ENCODE results near the gene FAM217A. TPM values are rescaled to one million over a fixed set of nuclear protein-coding genes. Genes with fewer than 3 reads are reported as not detected.

Gene FAM217A
- total and polyA plus RNA-seq, 3 donors from 2014 or later, result 13.0 to 35.3 (median 30.6) TPM

DNA sequence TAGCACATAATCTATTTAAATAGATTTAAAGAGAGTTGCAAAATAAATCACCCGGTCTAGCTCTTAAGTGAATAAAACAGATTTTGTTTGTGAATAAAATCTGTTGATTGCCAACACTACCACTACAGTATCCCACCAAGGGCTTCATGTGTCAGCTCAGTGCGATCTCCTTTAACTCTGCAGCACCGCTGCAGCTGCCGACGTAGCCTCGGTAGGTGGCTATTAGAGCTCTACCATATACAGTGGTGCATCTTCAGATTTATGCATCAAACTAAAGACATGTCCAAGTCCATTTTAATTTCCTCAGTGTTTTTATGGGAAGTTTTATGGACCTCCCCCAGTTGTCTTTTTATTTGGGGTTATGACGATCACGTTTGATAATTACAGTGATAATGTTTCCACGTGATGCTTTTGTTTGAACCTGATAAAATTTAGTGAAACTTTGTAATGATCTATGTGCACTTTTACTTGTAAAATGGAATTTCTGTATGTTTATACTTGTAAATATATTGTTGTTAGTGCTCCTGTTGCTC lies 29.7 kb upstream of the FAM217A start:
- no peak overlapping the region for H3K27ac ChIP-seq
- no peaks in the 10 kb centered on the region for H3K36me3 ChIP-seq (ENCODE audit: low read depth, missing control alignments)
- no peaks in the 10 kb centered on the region for H3K27me3 ChIP-seq
- no peak for TF ChIP-seq CTCF (IDR thresholded peaks at IDR 0.05)
- no peak for TF ChIP-seq POLR2A (IDR thresholded peaks at IDR 0.05)
- 75 to 79% methylated on average over 9 of the region's 9 CpGs for WGBS, 2 donors
- no peaks in the 10 kb centered on the region for H3K4me1 ChIP-seq
- intact Hi-C loops (cut with DNase I; ENCODE audit: low total_unique reads), result no loop called here
- no peak for DNase-seq
- H3K4me3 ChIP-seq, result no peak overlapping the region
- no peaks in the 10 kb centered on the region for H3K9me3 ChIP-seq

DNA sequence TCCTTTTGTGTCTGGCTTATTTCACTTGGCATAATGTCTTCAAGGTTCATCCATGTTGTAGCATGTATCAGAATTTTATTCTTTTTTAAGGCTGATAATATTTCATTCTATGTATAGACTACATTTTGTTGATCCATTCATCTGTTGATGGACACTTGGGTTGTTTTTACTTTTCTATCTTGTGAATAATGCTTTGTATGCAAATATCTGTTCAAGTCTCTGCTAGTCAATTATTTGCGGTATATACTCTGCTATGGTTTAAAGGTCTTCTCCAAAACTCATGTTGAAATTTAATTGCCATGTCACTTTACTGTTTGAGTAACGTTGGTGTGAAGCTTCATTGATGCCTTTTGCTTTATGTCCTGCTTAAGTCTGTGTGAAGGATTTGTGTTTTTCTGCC lies 28.9 kb upstream of the FAM217A start:
- no peak for DNase-seq
- H3K36me3 ChIP-seq (ENCODE audit: low read depth, missing control alignments), result no peaks in the 10 kb centered on the region
- intact Hi-C loops (cut with DNase I; ENCODE audit: low total_unique reads), result no loop called here
- no peak overlapping the region for H3K4me3 ChIP-seq
- no peaks in the 10 kb centered on the region for H3K27me3 ChIP-seq
- H3K27ac ChIP-seq, result no peak overlapping the region
- WGBS, 2 donors, result 90 to 94% methylated on average over 2 of the region's 2 CpGs
- H3K4me1 ChIP-seq, result no peaks in the 10 kb centered on the region
- TF ChIP-seq POLR2A (IDR thresholded peaks at IDR 0.05) (no peak), CTCF (IDR thresholded peaks at IDR 0.05) (no peak)
- H3K9me3 ChIP-seq, result no peaks in the 10 kb centered on the region

DNA sequence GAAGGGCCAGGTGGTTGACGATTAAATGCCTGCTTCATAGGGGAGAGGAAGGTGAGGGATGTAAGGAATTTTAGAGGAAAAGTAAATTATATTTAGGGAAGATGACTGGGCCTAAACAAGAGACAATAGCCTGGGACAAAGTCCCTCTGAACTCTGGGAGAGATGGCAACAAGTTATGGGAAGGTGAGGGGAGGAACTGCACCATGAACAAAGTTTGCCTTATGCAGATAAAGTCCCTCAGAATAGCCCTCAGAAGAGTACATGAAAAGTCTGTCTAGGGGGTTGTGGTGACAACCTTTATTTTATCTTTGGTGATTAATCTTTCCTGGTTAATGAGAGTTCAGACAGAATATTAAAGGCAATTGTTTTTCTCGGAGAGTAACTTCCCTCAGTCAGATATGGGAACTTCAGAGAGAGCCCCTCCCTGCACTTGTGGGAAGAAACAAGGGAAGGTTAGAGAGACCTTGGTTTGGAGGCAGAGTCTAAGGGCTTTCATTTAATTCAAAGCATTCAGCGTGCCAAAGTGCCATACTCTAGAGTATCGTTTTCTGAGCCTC lies 27.1 kb upstream of the FAM217A start:
- no peaks in the 10 kb centered on the region for H3K36me3 ChIP-seq (ENCODE audit: low read depth, missing control alignments)
- no peak overlapping the region for H3K4me3 ChIP-seq
- TF ChIP-seq POLR2A (IDR thresholded peaks at IDR 0.05) (no peak), CTCF (IDR thresholded peaks at IDR 0.05) (no peak)
- H3K9me3 ChIP-seq, result no peaks in the 10 kb centered on the region
- H3K27ac ChIP-seq, result no peak overlapping the region
- no peak for DNase-seq
- intact Hi-C loops (cut with DNase I; ENCODE audit: low total_unique reads), result no loop called here
- no peaks in the 10 kb centered on the region for H3K4me1 ChIP-seq
- WGBS, 2 donors, result 61 to 77% methylated on average over 4 of the region's 4 CpGs
- H3K27me3 ChIP-seq, result no peaks in the 10 kb centered on the region

GRCh38 chr6:4103929-4104328 lies 25.0 kb upstream of the FAM217A start:
- Histone ChIP-seq H3K4me1 (no peaks in the 10 kb centered on the region), H3K4me3 (no peak overlapping the region), H3K27me3 (no peaks in the 10 kb centered on the region), H3K27ac (no peak overlapping the region), H3K9me3 (no peaks in the 10 kb centered on the region), H3K36me3 (ENCODE audit: low read depth, missing control alignments) (no peaks in the 10 kb centered on the region)
- no peak for DNase-seq
- WGBS, 2 donors, result 92 to 98% methylated on average over 5 of the region's 5 CpGs
- TF ChIP-seq CTCF (IDR thresholded peaks at IDR 0.05) (no peak), POLR2A (IDR thresholded peaks at IDR 0.05) (no peak)
- intact Hi-C loops (cut with DNase I; ENCODE audit: low total_unique reads), result no loop called here

- 60 to 74% methylated on average over 6 of the region's 6 CpGs for WGBS, 2 donors
- Histone ChIP-seq H3K27ac (no peak overlapping the region), H3K27me3 (no peaks in the 10 kb centered on the region), H3K4me3 (no peak overlapping the region), H3K36me3 (ENCODE audit: low read depth, missing control alignments) (no peaks in the 10 kb centered on the region), H3K9me3 (no peaks in the 10 kb centered on the region), H3K4me1 (no peaks in the 10 kb centered on the region)
- TF ChIP-seq CTCF (IDR thresholded peaks at IDR 0.05), result no peak
- TF ChIP-seq POLR2A (IDR thresholded peaks at IDR 0.05), result no peak
- intact Hi-C loops (cut with DNase I; ENCODE audit: low total_unique reads), result no loop called here
- DNase-seq, result no peak
Observed at GRCh38 chr6:4102687-4103244, 23.8 kb upstream of the FAM217A start.

Data from testis (tissue), 3 donors.